ENCODE data around the gene MYBL2.
"Not testable (repeated sequence)": the region's sequence is repeated elsewhere in the genome, so short reads cannot be mapped to it uniquely, and the experiment has no call there.

The MYBL2 gene

DNA sequence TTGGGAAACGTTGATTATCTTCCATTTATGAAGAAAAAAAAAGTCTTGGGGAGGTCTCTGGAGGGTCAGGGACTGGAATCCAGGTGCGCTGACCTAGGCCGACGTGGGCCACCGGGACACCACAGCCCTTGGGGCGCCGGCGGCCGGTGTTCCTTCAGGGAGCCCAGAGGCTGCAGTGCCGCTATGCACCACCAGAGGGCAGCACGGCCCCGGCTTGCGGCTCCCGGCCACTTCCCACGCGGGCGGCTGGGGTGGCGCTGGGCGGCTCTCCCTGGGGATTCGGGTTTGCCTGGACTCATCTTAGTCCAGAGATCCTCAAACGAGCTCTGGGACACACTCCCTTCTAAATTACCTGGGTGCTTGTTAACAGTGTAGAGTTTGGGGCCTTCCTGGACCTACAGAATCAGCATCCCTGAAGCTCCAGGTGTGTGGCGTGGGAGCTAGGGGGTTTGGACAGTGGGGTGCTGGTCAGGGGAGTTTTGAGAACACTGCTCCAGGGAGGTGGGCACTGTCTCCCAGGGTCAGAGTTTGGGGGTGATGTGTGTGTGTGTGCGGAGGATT lies 82.9 kb downstream of the MYBL2 start:
- Histone ChIP-seq H3K36me3 (ENCODE audit: control insufficient read depth, insufficient read depth, low read length) (no peaks in the 10 kb centered on the region), H3K4me1 (ENCODE audit: control insufficient read depth, insufficient read depth, low read length) (no peaks in the 10 kb centered on the region), H3K4me3 (ENCODE audit: low read length) (no peak overlapping the region), H3K9ac (ENCODE audit: low read length) (no peak overlapping the region), H3K27ac (ENCODE audit: low read depth, low read length) (no peak overlapping the region), H3K27me3 (ENCODE audit: control insufficient read depth, insufficient read depth, low read length) (peaks cover 3% of the 10 kb centered on the region)

DNA sequence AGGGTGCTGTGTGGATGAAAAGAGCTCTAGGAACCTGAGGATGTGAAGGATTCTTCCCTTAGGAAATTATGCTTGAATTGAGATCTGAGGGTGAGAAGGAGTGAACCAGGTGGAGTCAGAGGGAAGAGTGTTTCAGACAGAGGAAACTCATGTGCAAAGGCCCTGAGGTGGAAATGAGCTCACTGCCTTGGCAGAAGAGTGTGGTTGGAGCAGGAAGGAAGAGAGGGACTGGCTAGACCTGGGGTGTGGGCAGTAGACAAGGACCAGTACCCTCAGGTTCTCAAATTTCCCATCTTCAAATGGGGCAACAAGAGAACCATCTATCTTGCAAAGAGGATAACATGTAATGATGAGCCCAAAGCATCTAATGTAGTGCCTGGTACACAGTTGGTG lies 83.9 kb downstream of the MYBL2 start:
- no peak overlapping the region for H3K9ac ChIP-seq (ENCODE audit: low read length)
- no peaks in the 10 kb centered on the region for H3K4me1 ChIP-seq (ENCODE audit: control insufficient read depth, insufficient read depth, low read length)
- H3K27ac ChIP-seq (ENCODE audit: low read depth, low read length), result no peak overlapping the region
- no peaks in the 10 kb centered on the region for H3K27me3 ChIP-seq (ENCODE audit: control insufficient read depth, insufficient read depth, low read length)
- no peaks in the 10 kb centered on the region for H3K36me3 ChIP-seq (ENCODE audit: control insufficient read depth, insufficient read depth, low read length)
- H3K4me3 ChIP-seq (ENCODE audit: low read length), result no peak overlapping the region

DNA sequence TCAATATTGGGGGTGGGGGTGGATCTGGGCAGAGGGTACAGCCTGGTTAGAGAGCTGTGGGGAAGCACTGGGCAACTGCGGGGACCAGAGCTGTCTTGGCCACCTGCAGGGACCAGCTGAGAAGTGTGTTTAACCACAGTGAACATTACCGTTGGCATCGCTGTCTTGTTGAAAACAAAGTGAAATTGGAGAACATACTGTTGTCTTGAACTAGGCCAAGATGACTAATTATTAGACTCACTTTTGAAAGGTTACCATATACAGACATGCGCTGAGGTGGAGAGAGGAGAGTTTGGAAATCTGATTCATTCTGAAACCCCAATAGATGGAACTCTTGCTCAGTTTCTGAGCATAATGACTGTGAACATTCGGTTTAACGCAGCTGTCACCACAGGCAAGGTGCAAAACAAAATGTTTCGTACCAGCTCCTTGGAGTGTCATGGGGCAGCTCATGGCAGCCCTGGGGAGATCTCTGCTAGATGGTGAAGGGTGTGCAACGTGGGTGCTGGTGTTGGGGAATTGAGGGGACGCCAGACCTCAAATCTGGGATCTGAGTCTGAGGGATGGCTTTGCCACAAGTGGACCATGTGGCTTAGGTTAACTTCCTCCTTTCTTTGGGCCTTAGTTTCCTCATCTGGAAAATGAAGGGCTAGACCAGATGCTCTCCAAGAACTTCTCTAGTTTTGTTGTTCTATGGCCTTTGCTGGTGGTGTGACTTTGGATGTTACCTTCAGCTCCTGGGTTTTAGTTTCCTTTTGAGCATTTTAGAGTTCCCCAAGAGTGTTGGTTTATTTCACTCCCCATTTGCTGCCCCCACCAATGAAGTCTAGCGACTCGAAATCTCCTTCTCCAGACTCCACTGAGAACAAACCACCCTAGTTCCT lies 84.5 kb downstream of the MYBL2 start:
- H3K9ac ChIP-seq (ENCODE audit: low read length), result no peak overlapping the region
- no peaks in the 10 kb centered on the region for H3K36me3 ChIP-seq (ENCODE audit: control insufficient read depth, insufficient read depth, low read length)
- H3K4me3 ChIP-seq (ENCODE audit: low read length), result no peak overlapping the region
- H3K4me1 ChIP-seq (ENCODE audit: control insufficient read depth, insufficient read depth, low read length), result no peaks in the 10 kb centered on the region
- no peak overlapping the region for H3K27ac ChIP-seq (ENCODE audit: low read depth, low read length)
- H3K27me3 ChIP-seq (ENCODE audit: control insufficient read depth, insufficient read depth, low read length), result no peaks in the 10 kb centered on the region

DNA sequence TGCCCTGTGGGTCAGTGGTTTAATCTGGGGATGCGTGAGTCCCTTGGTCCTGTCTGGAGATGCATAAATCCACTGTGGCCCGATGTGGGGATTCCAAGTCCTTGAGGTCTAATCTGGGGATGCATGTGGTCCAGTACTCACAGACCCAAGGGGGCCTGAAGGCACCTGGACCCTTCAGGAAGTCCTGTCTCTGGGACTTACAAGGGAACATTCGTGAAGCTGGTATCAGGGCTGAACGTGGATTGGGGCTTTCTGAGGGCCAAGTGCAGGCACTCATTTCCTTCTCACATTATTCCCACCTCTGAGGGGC lies 85.1 kb downstream of the MYBL2 start:
- Histone ChIP-seq H3K27me3 (ENCODE audit: control insufficient read depth, insufficient read depth, low read length) (no peaks in the 10 kb centered on the region), H3K36me3 (ENCODE audit: control insufficient read depth, insufficient read depth, low read length) (no peaks in the 10 kb centered on the region), H3K4me3 (ENCODE audit: low read length) (no peak overlapping the region), H3K9ac (ENCODE audit: low read length) (no peak overlapping the region), H3K4me1 (ENCODE audit: control insufficient read depth, insufficient read depth, low read length) (no peaks in the 10 kb centered on the region), H3K27ac (ENCODE audit: low read depth, low read length) (no peak overlapping the region)

DNA sequence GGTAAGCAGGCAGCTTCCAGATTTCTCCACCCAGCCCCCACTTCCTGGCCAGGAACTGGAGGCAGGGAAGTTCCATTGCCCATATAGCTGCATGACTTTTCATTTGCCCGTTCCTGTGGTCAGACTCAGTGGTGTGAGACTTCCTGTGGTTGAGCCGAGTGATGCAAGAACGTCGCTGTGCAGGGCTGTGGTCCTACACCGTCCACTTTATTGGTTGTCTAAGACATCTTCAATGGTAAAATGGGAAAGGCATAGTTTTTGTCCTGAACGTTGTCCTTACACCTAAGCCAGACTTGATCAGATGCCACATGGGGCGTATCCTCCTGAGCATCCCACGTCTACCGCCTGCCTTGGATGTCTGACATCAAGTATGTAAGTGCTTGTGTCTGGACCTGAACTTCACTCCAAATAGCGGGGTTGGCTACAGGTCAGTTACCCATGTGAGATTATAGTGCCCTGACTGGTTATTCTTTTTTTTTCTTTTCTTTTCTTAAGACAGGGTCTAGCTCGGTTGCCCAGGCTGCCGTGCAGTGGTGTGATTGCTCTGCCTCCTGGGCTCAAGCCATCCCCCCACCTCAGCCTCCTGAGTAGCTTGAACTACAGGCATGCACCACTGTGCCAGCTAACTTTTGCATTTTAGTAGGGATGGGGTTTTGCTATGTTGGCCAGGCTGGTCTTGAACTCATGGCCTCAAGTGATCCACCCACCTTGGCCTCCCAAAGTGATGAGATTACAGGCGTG lies 85.8 kb downstream of the MYBL2 start:
- no peaks in the 10 kb centered on the region for H3K36me3 ChIP-seq (ENCODE audit: control insufficient read depth, insufficient read depth, low read length)
- H3K4me3 ChIP-seq (ENCODE audit: low read length), result no peak overlapping the region
- H3K27me3 ChIP-seq (ENCODE audit: control insufficient read depth, insufficient read depth, low read length), result no peaks in the 10 kb centered on the region
- no peak overlapping the region for H3K9ac ChIP-seq (ENCODE audit: low read length)
- H3K27ac ChIP-seq (ENCODE audit: low read depth, low read length), result no peak overlapping the region
- no peaks in the 10 kb centered on the region for H3K4me1 ChIP-seq (ENCODE audit: control insufficient read depth, insufficient read depth, low read length)

DNA sequence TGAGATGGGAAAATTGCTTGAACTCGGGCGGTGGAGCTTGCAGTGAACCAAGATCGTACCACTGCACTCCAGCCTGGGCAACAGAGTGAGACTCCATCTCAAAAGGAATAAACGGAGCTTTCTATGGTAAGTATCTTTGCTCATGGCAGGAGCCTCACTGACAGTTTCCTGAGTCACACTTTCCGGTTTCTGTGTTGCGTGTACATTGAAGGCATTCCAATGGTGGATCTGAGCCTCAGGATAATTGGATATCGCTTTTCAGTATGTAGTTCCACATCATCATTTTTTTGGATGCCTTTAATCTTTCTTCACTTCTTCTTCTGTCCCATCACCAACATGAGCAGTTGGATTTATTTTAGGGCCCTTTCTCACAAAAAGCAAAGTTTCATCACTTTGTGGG lies 88.5 kb downstream of the MYBL2 start:
- Histone ChIP-seq H3K9ac (ENCODE audit: low read length) (no peak overlapping the region), H3K27me3 (ENCODE audit: control insufficient read depth, insufficient read depth, low read length) (no peaks in the 10 kb centered on the region), H3K4me1 (ENCODE audit: control insufficient read depth, insufficient read depth, low read length) (no peaks in the 10 kb centered on the region), H3K36me3 (ENCODE audit: control insufficient read depth, insufficient read depth, low read length) (no peaks in the 10 kb centered on the region), H3K27ac (ENCODE audit: low read depth, low read length) (no peak overlapping the region), H3K4me3 (ENCODE audit: low read length) (no peak overlapping the region)

DNA sequence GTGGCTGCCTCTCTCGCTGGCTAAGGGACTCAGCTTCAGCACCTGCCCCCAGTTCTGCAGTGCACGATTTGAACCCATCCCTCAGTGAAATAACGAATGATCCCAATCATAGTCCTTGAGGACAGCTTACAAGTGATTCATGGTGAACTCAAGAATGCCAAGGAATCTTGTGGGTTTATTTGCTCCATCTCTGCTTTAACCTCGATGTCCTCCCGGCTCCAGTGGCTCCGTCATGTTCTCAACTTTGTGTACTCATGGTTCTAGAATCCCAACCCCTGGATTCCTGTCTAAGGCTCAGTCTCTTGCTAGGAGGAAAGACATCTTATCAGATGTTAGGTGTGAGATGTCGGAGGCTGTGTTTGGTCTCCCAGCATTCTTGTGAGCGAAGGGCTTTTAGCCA lies 88.9 kb downstream of the MYBL2 start:
- Histone ChIP-seq H3K36me3 (ENCODE audit: control insufficient read depth, insufficient read depth, low read length) (no peaks in the 10 kb centered on the region), H3K4me1 (ENCODE audit: control insufficient read depth, insufficient read depth, low read length) (no peaks in the 10 kb centered on the region), H3K27me3 (ENCODE audit: control insufficient read depth, insufficient read depth, low read length) (no peaks in the 10 kb centered on the region), H3K27ac (ENCODE audit: low read depth, low read length) (no peak overlapping the region), H3K9ac (ENCODE audit: low read length) (no peak overlapping the region), H3K4me3 (ENCODE audit: low read length) (no peak overlapping the region)

DNA sequence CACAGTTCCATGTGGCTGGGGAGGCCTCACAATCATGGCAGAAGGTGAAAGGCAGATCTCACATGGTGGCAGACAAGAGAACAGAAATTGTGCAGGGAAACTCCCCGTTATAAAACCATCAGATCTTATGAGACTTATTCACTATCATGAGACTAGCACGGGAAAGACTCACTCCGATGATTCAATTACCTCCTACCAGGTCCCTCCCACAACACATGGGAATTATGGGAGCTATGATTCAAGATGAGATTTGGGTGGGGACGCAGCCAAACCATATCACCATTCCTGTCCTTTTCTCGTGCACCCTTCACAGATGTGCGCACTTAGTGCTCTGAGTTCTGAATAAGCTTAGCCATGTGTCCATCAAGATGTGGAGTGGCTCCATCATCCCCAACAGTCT lies 91.0 kb downstream of the MYBL2 start:
- H3K36me3 ChIP-seq (ENCODE audit: control insufficient read depth, insufficient read depth, low read length); H3K27ac ChIP-seq (ENCODE audit: low read depth, low read length): not testable (repeated sequence)

DNA sequence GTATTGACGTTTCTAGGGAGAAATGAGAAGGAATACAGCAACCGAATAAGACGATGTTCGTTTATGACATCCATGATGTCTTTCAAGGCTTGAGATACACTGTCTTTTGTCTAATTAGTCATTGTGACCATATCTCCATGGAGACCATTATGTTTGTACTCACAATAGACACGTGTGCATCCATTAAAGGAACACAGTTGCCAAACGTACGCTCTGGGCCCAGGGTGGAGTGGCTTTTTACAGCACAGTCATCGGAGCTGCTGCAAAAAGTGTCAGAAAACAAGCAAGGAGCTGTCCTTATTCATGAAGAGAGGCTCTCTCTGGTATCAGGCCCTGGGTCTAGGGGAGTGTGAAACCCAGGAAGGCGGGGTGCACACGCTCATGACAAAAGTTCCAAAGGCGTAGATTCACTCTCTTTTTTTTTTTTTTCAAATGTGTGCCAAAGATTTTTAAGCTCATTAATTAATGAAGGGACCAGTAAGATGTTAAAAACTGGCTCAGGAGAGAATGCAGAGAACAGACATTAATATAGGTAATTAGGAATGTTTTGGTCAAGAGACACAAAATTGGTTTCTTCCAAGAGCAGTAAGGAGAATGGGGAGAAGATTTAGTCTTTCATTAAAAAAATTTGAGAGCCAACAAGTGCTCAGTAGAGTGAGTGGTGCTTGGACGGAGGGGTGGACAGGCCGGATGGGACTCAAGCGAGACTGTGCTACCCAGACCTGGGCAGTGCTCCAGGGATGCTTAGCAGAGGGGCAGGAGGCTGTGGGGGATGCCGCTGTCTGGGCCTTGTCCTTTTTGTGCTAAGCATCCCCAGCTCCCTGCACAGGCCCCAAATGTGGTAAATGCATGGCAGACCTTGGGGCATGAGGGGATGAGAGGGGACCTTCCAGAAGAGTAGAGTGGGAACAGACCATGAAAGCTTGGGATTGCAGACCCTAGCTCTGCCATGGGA lies 94.7 kb downstream of the MYBL2 start:
- Histone ChIP-seq H3K27ac (ENCODE audit: low read depth, low read length) (no peak overlapping the region), H3K4me3 (ENCODE audit: low read length) (no peak overlapping the region), H3K36me3 (ENCODE audit: control insufficient read depth, insufficient read depth, low read length) (no peaks in the 10 kb centered on the region), H3K9ac (ENCODE audit: low read length) (no peak overlapping the region), H3K4me1 (ENCODE audit: control insufficient read depth, insufficient read depth, low read length) (peaks cover 6% of the 10 kb centered on the region), H3K27me3 (ENCODE audit: control insufficient read depth, insufficient read depth, low read length) (peaks cover 3% of the 10 kb centered on the region)

More for the DNA sequence above, 91.0 kb downstream of the MYBL2 start:
- not testable (repeated sequence) for H3K27me3 ChIP-seq (ENCODE audit: control insufficient read depth, insufficient read depth, low read length); H3K4me3 ChIP-seq (ENCODE audit: low read length); H3K4me1 ChIP-seq (ENCODE audit: control insufficient read depth, insufficient read depth, low read length); H3K9ac ChIP-seq (ENCODE audit: low read length)

DNA sequence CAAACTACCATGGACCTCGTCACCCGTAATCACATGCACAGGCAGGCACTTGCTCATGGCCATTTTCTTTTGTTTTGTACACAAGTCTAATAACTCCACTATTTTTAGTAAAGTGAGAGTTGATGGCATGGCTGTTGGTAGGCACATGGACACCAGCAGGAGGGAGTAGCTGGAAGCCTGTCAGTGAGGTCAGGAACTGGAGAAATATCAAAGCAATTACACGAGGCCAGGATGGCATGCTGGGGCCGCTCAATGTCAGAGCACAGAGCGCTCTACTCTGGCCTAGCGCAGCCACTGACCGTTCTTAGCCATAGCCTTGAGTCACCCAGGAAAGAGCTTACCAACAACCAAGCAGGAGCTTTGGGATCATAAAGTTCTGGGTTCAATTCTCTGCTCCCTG lies 96.0 kb downstream of the MYBL2 start:
- no peak overlapping the region for H3K4me3 ChIP-seq (ENCODE audit: low read length)
- H3K4me1 ChIP-seq (ENCODE audit: control insufficient read depth, insufficient read depth, low read length), result peaks cover 15% of the 10 kb centered on the region
- H3K27me3 ChIP-seq (ENCODE audit: control insufficient read depth, insufficient read depth, low read length), result peaks cover 3% of the 10 kb centered on the region
- no peaks in the 10 kb centered on the region for H3K36me3 ChIP-seq (ENCODE audit: control insufficient read depth, insufficient read depth, low read length)
- H3K9ac ChIP-seq (ENCODE audit: low read length), result no peak overlapping the region
- no peak overlapping the region for H3K27ac ChIP-seq (ENCODE audit: low read depth, low read length)

DNA sequence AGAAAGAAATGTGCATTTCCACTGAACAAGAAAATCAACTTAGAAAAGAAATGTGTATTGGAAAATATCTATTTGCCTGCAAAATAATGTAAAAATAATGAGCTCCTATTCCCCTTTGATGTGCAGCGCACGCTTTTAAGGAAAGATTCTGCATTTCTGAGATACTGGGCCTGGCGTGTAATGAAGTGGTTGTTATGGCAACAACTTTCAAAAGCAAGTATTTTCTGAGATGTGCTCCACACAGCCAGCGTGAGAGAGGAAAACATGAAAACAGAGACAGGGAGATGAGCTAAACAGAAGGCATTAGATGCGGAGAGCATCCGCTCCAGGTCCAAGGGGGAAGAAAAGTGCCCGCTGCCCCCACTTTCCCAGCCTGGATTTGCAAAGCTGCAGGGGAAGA lies 99.0 kb downstream of the MYBL2 start:
- peaks cover 3% of the 10 kb centered on the region for H3K27me3 ChIP-seq (ENCODE audit: control insufficient read depth, insufficient read depth, low read length)
- no peak overlapping the region for H3K4me3 ChIP-seq (ENCODE audit: low read length)
- no peak overlapping the region for H3K27ac ChIP-seq (ENCODE audit: low read depth, low read length)
- no peak overlapping the region for H3K9ac ChIP-seq (ENCODE audit: low read length)
- no peaks in the 10 kb centered on the region for H3K36me3 ChIP-seq (ENCODE audit: control insufficient read depth, insufficient read depth, low read length)
- H3K4me1 ChIP-seq (ENCODE audit: control insufficient read depth, insufficient read depth, low read length), result peaks cover 15% of the 10 kb centered on the region

All from rectal smooth muscle tissue (tissue), 1 donor.